ENCODE data around the gene KCNN2.

The KCNN2 gene

DNA sequence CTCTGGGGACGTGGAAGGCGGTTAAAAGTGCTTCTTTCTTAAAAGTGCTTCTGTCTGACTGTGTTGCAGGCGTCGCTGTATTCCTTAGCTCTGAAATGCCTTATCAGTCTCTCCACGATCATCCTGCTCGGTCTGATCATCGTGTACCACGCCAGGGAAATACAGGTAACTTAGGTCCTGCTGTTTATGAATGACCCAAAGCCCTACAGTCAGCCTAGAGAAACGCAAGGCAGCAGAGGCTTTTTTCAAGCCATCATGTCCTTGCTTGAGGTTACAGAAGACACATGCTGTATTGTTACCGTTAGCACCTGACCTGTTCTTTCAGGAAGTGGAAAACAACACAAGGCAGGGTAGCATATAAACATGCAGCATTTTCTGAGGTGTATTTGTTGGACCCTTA, 2.0 kb downstream of the KCNN2 start:
- Histone ChIP-seq H3K4me1 (no peaks in the 10 kb centered on the region), H3K9me3 (no peaks in the 10 kb centered on the region), H3K27me3 (peaks cover 64% of the 10 kb centered on the region), H3K4me3 (ENCODE audit: low read depth, low read length) (no peak overlapping the region), H3K36me3 (no peaks in the 10 kb centered on the region)
- DNase-seq: no peak
- TF ChIP-seq, protein P1, sequence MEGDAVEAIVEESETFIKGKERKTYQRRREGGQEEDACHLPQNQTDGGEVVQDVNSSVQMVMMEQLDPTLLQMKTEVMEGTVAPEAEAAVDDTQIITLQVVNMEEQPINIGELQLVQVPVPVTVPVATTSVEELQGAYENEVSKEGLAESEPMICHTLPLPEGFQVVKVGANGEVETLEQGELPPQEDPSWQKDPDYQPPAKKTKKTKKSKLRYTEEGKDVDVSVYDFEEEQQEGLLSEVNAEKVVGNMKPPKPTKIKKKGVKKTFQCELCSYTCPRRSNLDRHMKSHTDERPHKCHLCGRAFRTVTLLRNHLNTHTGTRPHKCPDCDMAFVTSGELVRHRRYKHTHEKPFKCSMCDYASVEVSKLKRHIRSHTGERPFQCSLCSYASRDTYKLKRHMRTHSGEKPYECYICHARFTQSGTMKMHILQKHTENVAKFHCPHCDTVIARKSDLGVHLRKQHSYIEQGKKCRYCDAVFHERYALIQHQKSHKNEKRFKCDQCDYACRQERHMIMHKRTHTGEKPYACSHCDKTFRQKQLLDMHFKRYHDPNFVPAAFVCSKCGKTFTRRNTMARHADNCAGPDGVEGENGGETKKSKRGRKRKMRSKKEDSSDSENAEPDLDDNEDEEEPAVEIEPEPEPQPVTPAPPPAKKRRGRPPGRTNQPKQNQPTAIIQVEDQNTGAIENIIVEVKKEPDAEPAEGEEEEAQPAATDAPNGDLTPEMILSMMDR (IDR thresholded peaks at IDR 0.05; ENCODE audit: low read depth, low read length): no peak

DNA sequence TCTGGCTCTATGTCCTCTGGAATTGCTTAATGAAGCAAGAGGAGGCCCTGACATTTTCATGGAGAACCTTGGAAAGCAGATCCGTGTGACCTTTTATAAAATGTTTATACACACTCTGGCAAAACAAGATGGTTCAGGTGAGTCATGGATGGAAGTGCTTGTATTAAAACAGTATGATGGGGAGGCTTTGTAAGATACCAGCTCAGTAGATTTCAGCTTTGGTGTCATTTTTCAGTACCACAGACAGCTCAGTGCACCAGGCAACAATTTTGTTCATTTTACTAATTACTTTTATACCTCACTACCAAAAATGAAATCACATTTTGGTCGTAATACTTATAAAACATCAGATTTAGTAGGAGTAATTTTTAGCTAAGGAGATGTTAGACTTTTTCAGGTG, 5.2 kb downstream of the KCNN2 start:
- TF ChIP-seq, protein P1 (IDR thresholded peaks at IDR 0.05; ENCODE audit: low read depth, low read length): no peak
- Histone ChIP-seq H3K27me3 (peaks cover 32% of the 10 kb centered on the region), H3K4me1 (no peaks in the 10 kb centered on the region), H3K4me3 (ENCODE audit: low read depth, low read length) (no peak overlapping the region), H3K9me3 (no peaks in the 10 kb centered on the region), H3K36me3 (no peaks in the 10 kb centered on the region)
- DNase-seq: no peak

DNA sequence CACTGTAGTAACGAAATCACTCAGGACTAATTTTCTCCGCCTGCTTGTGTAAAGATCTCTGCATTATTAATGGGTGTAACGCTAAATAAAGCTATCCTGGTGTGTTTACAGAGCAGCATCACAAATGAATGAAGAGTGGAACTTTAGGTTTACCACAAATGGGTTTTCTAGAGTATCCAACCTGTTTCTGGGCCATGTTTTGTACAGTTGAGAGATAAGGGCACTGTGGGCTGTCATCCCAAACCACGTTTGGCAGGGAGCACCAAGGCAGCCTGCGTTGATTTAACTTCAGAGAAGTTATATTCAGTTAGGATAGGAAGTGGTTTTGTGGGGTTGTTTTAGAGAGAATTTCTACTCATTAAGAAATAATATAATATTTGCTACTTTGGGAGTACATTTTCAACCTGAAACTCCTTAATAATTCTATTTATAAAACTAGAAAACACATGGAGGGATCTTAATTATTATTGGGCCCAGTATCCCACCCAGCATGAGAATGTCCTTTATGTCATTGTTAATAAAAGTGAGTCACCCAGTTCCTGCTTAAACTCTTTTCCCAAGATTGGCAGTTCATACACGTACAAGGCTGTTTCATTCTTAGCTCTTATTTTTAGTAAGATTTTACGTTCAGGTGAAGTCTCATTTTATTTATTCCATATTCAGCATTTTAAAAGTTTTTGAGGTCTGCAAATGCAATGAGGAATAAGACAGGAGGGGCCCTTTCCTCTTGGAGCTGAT, 8.0 kb downstream of the KCNN2 start:
- Histone ChIP-seq H3K4me3 (ENCODE audit: low read depth, low read length) (no peak overlapping the region), H3K4me1 (no peaks in the 10 kb centered on the region), H3K9me3 (no peaks in the 10 kb centered on the region), H3K27me3 (peaks cover 9% of the 10 kb centered on the region; the same call in 1 of the 2 replicates), H3K36me3 (no peaks in the 10 kb centered on the region)
- TF ChIP-seq, protein P1 (IDR thresholded peaks at IDR 0.05; ENCODE audit: low read depth, low read length): no peak
- no peak for DNase-seq

- Histone ChIP-seq H3K27me3 (peaks cover 3% of the 10 kb centered on the region; the same call in 1 of the 2 replicates), H3K9me3 (no peaks in the 10 kb centered on the region), H3K36me3 (no peaks in the 10 kb centered on the region), H3K4me3 (ENCODE audit: low read depth, low read length) (no peak overlapping the region), H3K4me1 (no peaks in the 10 kb centered on the region)
- TF ChIP-seq, protein P1 (IDR thresholded peaks at IDR 0.05; ENCODE audit: low read depth, low read length): no peak
- DNase-seq: no peak
Measured at GRCh38 chr5:114377050-114377844, 15.4 kb downstream of the KCNN2 start.

GRCh38 chr5:114377946-114378345, 16.1 kb downstream of the KCNN2 start:
- no peaks in the 10 kb centered on the region for H3K4me1 ChIP-seq
- no peaks in the 10 kb centered on the region for H3K36me3 ChIP-seq
- H3K4me3 ChIP-seq (ENCODE audit: low read depth, low read length): no peak overlapping the region
- no peak for DNase-seq
- H3K27me3 ChIP-seq: peaks cover 3% of the 10 kb centered on the region; the same call in 1 of the 2 replicates
- H3K9me3 ChIP-seq: no peaks in the 10 kb centered on the region
- TF ChIP-seq, protein P1 (IDR thresholded peaks at IDR 0.05; ENCODE audit: low read depth, low read length): no peak

- H3K4me3 ChIP-seq (ENCODE audit: low read depth, low read length): no peak overlapping the region
- H3K9me3 ChIP-seq: no peaks in the 10 kb centered on the region
- TF ChIP-seq, protein P1 (IDR thresholded peaks at IDR 0.05; ENCODE audit: low read depth, low read length): no peak
- H3K27me3 ChIP-seq: peaks cover 3% of the 10 kb centered on the region; the same call in 1 of the 2 replicates
- no peaks in the 10 kb centered on the region for H3K36me3 ChIP-seq
- H3K4me1 ChIP-seq: no peaks in the 10 kb centered on the region
- DNase-seq: no peak
Measured at GRCh38 chr5:114380721-114381120, 18.9 kb downstream of the KCNN2 start.
